ENCODE data around the gene SLC7A5. TPM values are rescaled to one million over a fixed set of nuclear protein-coding genes. Genes with fewer than 3 reads are reported as not detected.

SLC7A5 gene
- total RNA-seq, 1 donor from 2014 or later: 169 TPM

- no peak for DNase-seq (ENCODE audit: low read depth)
- FAIRE-seq: no peak
- peaks cover 81% of the 10 kb centered on the region for H3K36me3 ChIP-seq (ENCODE audit: control insufficient read depth, insufficient read depth, low read length)
Measured at GRCh38 chr16:87845807-87846619, 23.3 kb downstream of the SLC7A5 start.

DNA sequence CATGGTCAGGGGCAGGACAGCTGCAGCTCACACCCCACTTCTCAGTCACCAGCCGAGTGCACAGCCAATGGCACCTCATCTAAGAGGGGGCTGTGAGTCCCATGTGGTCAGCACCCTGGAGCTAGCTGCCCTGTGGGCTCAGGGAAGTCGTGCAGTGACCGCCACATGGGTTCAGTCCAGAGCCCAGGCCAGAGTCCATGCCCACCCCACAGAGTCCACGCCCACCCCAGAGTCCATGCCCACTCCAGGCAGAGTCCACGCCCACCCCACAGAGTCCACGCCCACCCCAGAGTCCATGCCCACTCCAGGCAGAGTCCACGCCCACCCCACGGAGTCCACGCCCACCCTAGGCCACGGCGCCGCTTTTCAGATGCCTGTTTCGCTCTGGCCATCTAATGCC, 24.1 kb downstream of the SLC7A5 start:
- no peak for TF ChIP-seq CTCF (IDR thresholded peaks at IDR 0.05; ENCODE audit: insufficient read depth, low read length, severe bottlenecking)
- peaks cover 81% of the 10 kb centered on the region for H3K36me3 ChIP-seq (ENCODE audit: control insufficient read depth, insufficient read depth, low read length)
- no peaks in the 10 kb centered on the region for H3K27me3 ChIP-seq (ENCODE audit: control insufficient read depth, insufficient read depth, low read length)
- DNase-seq (ENCODE audit: low read depth) (no peak), FAIRE-seq (no peak)
- no peak overlapping the region for H3K4me3 ChIP-seq (ENCODE audit: low read depth, low read length)

More at GRCh38 chr16:87845807-87846619, 23.3 kb downstream of the SLC7A5 start:
- no peaks in the 10 kb centered on the region for H3K27me3 ChIP-seq (ENCODE audit: control insufficient read depth, insufficient read depth, low read length)
- no peak for TF ChIP-seq CTCF (IDR thresholded peaks at IDR 0.05; ENCODE audit: insufficient read depth, low read length, severe bottlenecking)
- no peak overlapping the region for H3K4me3 ChIP-seq (ENCODE audit: low read depth, low read length)

DNA sequence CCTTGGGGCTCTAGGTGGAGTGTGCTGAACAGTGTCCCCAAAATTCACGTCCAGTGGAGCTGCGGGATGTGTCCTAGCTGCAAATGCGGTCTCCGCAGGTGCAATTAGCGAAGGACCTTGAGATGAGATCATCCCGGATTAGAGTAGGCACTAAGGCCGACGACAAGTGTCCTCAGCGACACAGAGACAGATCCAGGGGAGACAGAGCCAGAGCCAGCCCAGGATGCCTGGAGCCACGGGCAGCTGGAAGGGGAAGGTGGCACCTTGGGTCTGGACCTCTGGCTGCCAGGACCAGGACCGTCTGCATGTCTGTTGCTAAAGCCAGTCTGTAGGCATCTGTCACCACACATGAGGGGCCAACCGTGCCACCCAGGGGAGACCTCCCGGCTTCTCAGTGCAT, 24.5 kb downstream of the SLC7A5 start:
- TF ChIP-seq CTCF (IDR thresholded peaks at IDR 0.05; ENCODE audit: insufficient read depth, low read length, severe bottlenecking): no peak
- H3K36me3 ChIP-seq (ENCODE audit: control insufficient read depth, insufficient read depth, low read length): peaks cover 81% of the 10 kb centered on the region
- no peak for FAIRE-seq
- H3K4me3 ChIP-seq (ENCODE audit: low read depth, low read length): no peak overlapping the region
- H3K27me3 ChIP-seq (ENCODE audit: control insufficient read depth, insufficient read depth, low read length): no peaks in the 10 kb centered on the region
- DNase-seq (ENCODE audit: low read depth): no peak

GRCh38 chr16:87844120-87844733, 25.1 kb downstream of the SLC7A5 start:
- DNase-seq (ENCODE audit: low read depth) (no peak), FAIRE-seq (no peak)
- Histone ChIP-seq H3K4me3 (ENCODE audit: low read depth, low read length) (no peak overlapping the region), H3K36me3 (ENCODE audit: control insufficient read depth, insufficient read depth, low read length) (peaks cover 84% of the 10 kb centered on the region), H3K27me3 (ENCODE audit: control insufficient read depth, insufficient read depth, low read length) (no peaks in the 10 kb centered on the region)
- TF ChIP-seq CTCF (IDR thresholded peaks at IDR 0.05; ENCODE audit: insufficient read depth, low read length, severe bottlenecking): no peak

DNA sequence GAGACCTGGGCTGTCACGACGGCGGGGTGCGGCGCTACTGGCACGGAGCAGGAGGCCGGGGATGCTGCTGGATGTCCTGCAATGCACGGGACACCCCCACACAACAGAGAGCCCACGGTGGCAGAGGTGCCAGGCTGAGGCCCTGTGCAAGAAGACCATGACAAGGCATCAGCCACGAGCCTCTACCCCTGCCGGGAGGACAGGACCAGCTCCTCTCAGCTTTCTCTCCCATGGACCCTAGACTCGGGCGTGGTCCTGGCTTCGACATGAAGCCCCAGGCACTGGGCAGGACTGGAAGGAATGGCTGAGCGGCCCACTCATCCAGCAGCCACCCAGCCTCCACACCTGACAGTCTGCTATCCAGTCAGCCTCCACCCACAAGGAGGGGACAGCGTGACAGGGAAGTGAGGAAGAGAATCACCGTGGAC, 25.6 kb downstream of the SLC7A5 start:
- DNase-seq (ENCODE audit: low read depth): no peak
- Histone ChIP-seq H3K36me3 (ENCODE audit: control insufficient read depth, insufficient read depth, low read length) (peaks cover 85% of the 10 kb centered on the region), H3K27me3 (ENCODE audit: control insufficient read depth, insufficient read depth, low read length) (no peaks in the 10 kb centered on the region), H3K4me3 (ENCODE audit: low read depth, low read length) (no peak overlapping the region)
- FAIRE-seq: no peak
- TF ChIP-seq CTCF (IDR thresholded peaks at IDR 0.05; ENCODE audit: insufficient read depth, low read length, severe bottlenecking): no peak

Data from bronchial epithelial cell (primary cell).